ENCODE measurements around the gene IGFALS.

- TF ChIP-seq, protein P1, sequence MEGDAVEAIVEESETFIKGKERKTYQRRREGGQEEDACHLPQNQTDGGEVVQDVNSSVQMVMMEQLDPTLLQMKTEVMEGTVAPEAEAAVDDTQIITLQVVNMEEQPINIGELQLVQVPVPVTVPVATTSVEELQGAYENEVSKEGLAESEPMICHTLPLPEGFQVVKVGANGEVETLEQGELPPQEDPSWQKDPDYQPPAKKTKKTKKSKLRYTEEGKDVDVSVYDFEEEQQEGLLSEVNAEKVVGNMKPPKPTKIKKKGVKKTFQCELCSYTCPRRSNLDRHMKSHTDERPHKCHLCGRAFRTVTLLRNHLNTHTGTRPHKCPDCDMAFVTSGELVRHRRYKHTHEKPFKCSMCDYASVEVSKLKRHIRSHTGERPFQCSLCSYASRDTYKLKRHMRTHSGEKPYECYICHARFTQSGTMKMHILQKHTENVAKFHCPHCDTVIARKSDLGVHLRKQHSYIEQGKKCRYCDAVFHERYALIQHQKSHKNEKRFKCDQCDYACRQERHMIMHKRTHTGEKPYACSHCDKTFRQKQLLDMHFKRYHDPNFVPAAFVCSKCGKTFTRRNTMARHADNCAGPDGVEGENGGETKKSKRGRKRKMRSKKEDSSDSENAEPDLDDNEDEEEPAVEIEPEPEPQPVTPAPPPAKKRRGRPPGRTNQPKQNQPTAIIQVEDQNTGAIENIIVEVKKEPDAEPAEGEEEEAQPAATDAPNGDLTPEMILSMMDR (IDR thresholded peaks at IDR 0.05; ENCODE audit: insufficient read depth, low read length, poor library complexity, severe bottlenecking): no peak
- TF ChIP-seq EZH2phosphoT487 (conservative IDR thresholded peaks at IDR 0.05; ENCODE audit: low read length): no peak
These were observed 17.0 kb upstream of the IGFALS start for GRCh38 chr16:1810536-1810935.
